HepG2 (cell line): ENCODE results near the gene FBXO24. TPM values are rescaled to one million over a fixed set of nuclear protein-coding genes. Genes with fewer than 3 reads are reported as not detected.

Experiments
- ATF7 ChIP-seq, 2 experiments: fragments of 450-650 bp in 1 of 2; sonication (generic) in 1 of 2; formaldehyde crosslinking in 1 of 2; IDR thresholded peaks; 2 replicates each; pipeline versions ENCODE4 v1.4.0 to v1.6.1; 2016 to 2020; ENCODE audit warnings: antibody characterized with exemption in 1 of 2, mild to moderate bottlenecking in 1 of 2, missing genetic modification reagents in 1 of 2
- CCDC6 ChIP-seq: sonication (generic); formaldehyde crosslinking; IDR thresholded peaks from 2 replicates; pipeline ENCODE4 v1.8.1; 2022; ENCODE audit warnings: mild to moderate bottlenecking, missing genetic modification reagents, moderate library complexity
- FOXK1 ChIP-seq: sonication (generic); formaldehyde crosslinking; IDR thresholded peaks from 2 replicates; pipeline ENCODE4 v1.4.0; 2020; ENCODE audit warnings: low read depth, missing genetic modification reagents, borderline replicate concordance
- HNRNPLL ChIP-seq: fragments of 200-400 bp; formaldehyde crosslinking; IDR thresholded peaks from 2 replicates; pipeline ENCODE4 v1.6.1; 2017; ENCODE audit warnings: mild to moderate bottlenecking, low read depth, low read length; ENCODE audit not compliant: poor library complexity, severe bottlenecking
- PITX1 ChIP-seq: sonication (generic); formaldehyde crosslinking; IDR thresholded peaks from 2 replicates; pipeline ENCODE4 v1.5.1; 2020; ENCODE audit warnings: mild to moderate bottlenecking, missing genetic modification reagents
- POLR2A ChIP-seq, 2 experiments: IDR thresholded peaks; 2 replicates each; pipeline ENCODE4 v1.6.1; 2011; ENCODE audit warnings: low read depth in 2 of 2, low read length in 2 of 2, mild to moderate bottlenecking in 1 of 2, moderate library complexity in 1 of 2; ENCODE audit not compliant: insufficient read depth in 1 of 2
- RNF2 ChIP-seq: fragments of 450-650 bp; conservative IDR thresholded peaks from 2 replicates; pipeline ENCODE4 v1.6.1; 2016; ENCODE audit warnings: low read depth
- SAP130 ChIP-seq: IDR thresholded peaks from 2 replicates; pipeline ENCODE4 v1.6.1; 2016; ENCODE audit warnings: low read depth
- SMYD3 ChIP-seq: sonication (generic); formaldehyde crosslinking; IDR thresholded peaks from 2 replicates; pipeline ENCODE4 v1.8.1; 2023; ENCODE audit warnings: mild to moderate bottlenecking, missing genetic modification reagents
- ZC3H4 ChIP-seq: sonication (generic); formaldehyde crosslinking; IDR thresholded peaks from 2 replicates; pipeline ENCODE4 v1.4.0; 2020; ENCODE audit warnings: missing genetic modification reagents, borderline replicate concordance
- ZKSCAN8 ChIP-seq: IDR thresholded peaks from 2 replicates; pipeline ENCODE4 v1.6.1; 2016; ENCODE audit warnings: borderline replicate concordance, missing genetic modification reagents, missing compliant biosample characterization
- ZNF230 ChIP-seq: sonication (generic); formaldehyde crosslinking; IDR thresholded peaks from 2 replicates; pipeline ENCODE4 v1.4.0; 2020; ENCODE audit warnings: mild to moderate bottlenecking, missing genetic modification reagents
- ZNF350 ChIP-seq: sonication (generic); formaldehyde crosslinking; IDR thresholded peaks from 2 replicates; pipeline ENCODE4 v1.4.0; 2020; ENCODE audit warnings: mild to moderate bottlenecking, low read depth, missing genetic modification reagents, borderline replicate concordance
- ZNF790 ChIP-seq: sonication (generic); formaldehyde crosslinking; IDR thresholded peaks from 2 replicates; pipeline ENCODE4 v1.8.0; 2022; ENCODE audit warnings: missing genetic modification reagents, mild to moderate bottlenecking, borderline replicate concordance
- polyA plus RNA-seq, 8 experiments: library from polyadenylated mRNA; depleted of rRNA in 3 of 8; stranded (reverse) in 7 of 8; unstranded in 1 of 8; fragments of >200 nt; fragmentation: Illumina TruSeq in 4 of 8; extraction: Trizol in 4 of 8; gene quantifications; 2 replicates each; pipeline versions ENCODE4 v1.2.1 to v1.2.3, GENCODE V29; 2011 to 2016; ENCODE audit warnings: low read depth in 4 of 8, missing spikeins in 1 of 8, mixed read lengths in 1 of 8; ENCODE audit not compliant: insufficient read depth in 1 of 8
- total RNA-seq, 5 experiments: library from RNA; depleted of rRNA; stranded (reverse); fragments of >200 nt; fragmentation: Illumina TruSeq; extraction: Trizol; gene quantifications; 2 replicates each; pipeline ENCODE4 v1.2.3, GENCODE V29; 2016; ENCODE audit warnings: low read depth in 1 of 5
- TF ChIP-seq, protein P1 (sequence below): sonication (generic); formaldehyde crosslinking; IDR thresholded peaks from 2 replicates; pipeline ENCODE4 v1.4.0; 2020; ENCODE audit warnings: missing genetic modification reagents, borderline replicate concordance
- TF ChIP-seq, protein P2 (sequence below): IDR thresholded peaks from 2 replicates; pipeline ENCODE4 v1.6.1; 2016; ENCODE audit warnings: low read depth, borderline replicate concordance
- TF ChIP-seq, protein P3 (sequence below): sonication (generic); formaldehyde crosslinking; IDR thresholded peaks from 2 replicates; pipeline ENCODE4 v1.4.0; 2020; ENCODE audit warnings: low read depth, missing genetic modification reagents
- TF ChIP-seq, protein P4 (sequence below): sonication (generic); formaldehyde crosslinking; IDR thresholded peaks from 2 replicates; pipeline ENCODE4 v1.8.1; 2022; ENCODE audit warnings: low read depth, mild to moderate bottlenecking, missing genetic modification reagents

FBXO24 gene
- total and polyA plus RNA-seq, 2 of the 13 experiments (the other 11 are each of a cell fraction or from before 2014, with no cell fraction given): 0.20 to 0.55 TPM

DNA sequence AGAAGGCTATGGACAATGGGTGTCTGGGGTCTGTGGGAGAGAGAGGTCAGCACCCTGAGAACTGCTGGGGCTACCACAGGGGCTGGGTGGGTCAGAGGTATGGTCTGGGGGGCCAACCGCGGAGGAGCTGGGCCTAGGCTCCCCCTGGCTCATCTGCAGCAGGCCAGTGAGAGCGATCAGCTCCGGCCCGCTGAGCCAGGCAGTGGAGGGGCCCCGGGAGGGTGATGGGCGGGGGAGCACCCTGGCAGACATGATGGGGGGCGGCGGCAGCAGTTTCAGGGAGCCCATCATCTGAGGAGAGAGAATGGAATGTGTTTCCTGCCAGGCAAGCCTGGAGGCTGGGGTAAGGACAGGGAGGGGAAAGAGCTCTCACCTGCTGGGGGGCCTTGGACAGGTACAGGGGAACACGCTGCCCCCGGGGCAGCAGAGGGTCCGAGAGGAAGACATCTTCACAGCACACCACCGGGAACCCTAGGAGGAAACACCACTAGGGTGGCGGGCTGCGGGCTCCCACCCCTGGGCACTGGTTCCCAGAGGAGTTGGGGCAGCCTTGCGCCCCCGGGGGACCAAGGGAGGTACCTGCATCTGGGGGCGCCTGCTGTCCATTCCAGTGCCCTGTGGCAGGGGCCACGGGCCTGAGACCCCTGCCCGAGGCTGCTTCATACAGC, 13.7 kb upstream of the FBXO24 start (continued):
- TF ChIP-seq, protein P1, sequence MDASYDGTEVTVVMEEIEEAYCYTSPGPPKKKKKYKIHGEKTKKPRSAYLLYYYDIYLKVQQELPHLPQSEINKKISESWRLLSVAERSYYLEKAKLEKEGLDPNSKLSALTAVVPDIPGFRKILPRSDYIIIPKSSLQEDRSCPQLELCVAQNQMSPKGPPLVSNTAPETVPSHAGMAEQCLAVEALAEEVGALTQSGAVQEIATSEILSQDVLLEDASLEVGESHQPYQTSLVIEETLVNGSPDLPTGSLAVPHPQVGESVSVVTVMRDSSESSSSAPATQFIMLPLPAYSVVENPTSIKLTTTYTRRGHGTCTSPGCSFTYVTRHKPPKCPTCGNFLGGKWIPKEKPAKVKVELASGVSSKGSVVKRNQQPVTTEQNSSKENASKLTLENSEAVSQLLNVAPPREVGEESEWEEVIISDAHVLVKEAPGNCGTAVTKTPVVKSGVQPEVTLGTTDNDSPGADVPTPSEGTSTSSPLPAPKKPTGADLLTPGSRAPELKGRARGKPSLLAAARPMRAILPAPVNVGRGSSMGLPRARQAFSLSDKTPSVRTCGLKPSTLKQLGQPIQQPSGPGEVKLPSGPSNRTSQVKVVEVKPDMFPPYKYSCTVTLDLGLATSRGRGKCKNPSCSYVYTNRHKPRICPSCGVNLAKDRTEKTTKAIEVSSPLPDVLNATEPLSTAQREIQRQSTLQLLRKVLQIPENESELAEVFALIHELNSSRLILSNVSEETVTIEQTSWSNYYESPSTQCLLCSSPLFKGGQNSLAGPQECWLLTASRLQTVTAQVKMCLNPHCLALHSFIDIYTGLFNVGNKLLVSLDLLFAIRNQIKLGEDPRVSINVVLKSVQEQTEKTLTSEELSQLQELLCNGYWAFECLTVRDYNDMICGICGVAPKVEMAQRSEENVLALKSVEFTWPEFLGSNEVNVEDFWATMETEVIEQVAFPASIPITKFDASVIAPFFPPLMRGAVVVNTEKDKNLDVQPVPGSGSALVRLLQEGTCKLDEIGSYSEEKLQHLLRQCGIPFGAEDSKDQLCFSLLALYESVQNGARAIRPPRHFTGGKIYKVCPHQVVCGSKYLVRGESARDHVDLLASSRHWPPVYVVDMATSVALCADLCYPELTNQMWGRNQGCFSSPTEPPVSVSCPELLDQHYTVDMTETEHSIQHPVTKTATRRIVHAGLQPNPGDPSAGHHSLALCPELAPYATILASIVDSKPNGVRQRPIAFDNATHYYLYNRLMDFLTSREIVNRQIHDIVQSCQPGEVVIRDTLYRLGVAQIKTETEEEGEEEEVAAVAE (CRISPR knock-in tag): no peak
- TF ChIP-seq ZC3H4 (CRISPR knock-in tag) (no peak), FOXK1 (CRISPR knock-in tag) (no peak), PITX1 (CRISPR knock-in tag) (no peak), SMYD3 (no peak), ATF7 (IDR thresholded peaks at IDR 0.05) (no peak), ATF7 (CRISPR knock-in tag; IDR thresholded peaks at IDR 0.05) (no peak), RNF2 (no peak), CCDC6 (CRISPR knock-in tag) (no peak), ZNF230 (CRISPR knock-in tag) (no peak), ZKSCAN8 (no peak), HNRNPLL (peak; percentile 38), SAP130 (no peak), ZNF350 (CRISPR knock-in tag) (0 out of 2 replicates have a peak, but pooled peaks have one; percentile 5), POLR2A (IDR thresholded peaks at IDR 0.05; ENCODE audit: insufficient read depth in 1 of 2, low read depth in 2 of 2, low read length in 2 of 2) (0 out of 4 replicates have a peak, but pooled peaks of 1 of the 2 experiments have one; percentile 9), ZNF790 (CRISPR knock-in tag) (0 out of 2 replicates have a peak, but pooled peaks have one; percentile 54)
- TF ChIP-seq, protein P2, sequence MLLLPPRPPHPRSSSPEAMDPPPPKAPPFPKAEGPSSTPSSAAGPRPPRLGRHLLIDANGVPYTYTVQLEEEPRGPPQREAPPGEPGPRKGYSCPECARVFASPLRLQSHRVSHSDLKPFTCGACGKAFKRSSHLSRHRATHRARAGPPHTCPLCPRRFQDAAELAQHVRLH (CRISPR knock-in tag): no peak
- TF ChIP-seq, protein P3, sequence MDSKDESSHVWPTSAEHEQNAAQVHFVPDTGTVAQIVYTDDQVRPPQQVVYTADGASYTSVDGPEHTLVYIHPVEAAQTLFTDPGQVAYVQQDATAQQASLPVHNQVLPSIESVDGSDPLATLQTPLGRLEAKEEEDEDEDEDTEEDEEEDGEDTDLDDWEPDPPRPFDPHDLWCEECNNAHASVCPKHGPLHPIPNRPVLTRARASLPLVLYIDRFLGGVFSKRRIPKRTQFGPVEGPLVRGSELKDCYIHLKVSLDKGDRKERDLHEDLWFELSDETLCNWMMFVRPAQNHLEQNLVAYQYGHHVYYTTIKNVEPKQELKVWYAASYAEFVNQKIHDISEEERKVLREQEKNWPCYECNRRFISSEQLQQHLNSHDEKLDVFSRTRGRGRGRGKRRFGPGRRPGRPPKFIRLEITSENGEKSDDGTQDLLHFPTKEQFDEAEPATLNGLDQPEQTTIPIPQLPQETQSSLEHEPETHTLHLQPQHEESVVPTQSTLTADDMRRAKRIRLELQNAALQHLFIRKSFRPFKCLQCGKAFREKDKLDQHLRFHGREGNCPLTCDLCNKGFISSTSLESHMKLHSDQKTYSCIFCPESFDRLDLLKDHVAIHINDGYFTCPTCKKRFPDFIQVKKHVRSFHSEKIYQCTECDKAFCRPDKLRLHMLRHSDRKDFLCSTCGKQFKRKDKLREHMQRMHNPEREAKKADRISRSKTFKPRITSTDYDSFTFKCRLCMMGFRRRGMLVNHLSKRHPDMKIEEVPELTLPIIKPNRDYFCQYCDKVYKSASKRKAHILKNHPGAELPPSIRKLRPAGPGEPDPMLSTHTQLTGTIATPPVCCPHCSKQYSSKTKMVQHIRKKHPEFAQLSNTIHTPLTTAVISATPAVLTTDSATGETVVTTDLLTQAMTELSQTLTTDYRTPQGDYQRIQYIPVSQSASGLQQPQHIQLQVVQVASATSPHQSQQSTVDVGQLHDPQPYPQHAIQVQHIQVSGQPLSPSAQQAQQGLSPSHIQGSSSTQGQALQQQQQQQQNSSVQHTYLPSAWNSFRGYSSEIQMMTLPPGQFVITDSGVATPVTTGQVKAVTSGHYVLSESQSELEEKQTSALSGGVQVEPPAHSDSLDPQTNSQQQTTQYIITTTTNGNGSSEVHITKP (CRISPR knock-in tag): no peak
- TF ChIP-seq, protein P4, sequence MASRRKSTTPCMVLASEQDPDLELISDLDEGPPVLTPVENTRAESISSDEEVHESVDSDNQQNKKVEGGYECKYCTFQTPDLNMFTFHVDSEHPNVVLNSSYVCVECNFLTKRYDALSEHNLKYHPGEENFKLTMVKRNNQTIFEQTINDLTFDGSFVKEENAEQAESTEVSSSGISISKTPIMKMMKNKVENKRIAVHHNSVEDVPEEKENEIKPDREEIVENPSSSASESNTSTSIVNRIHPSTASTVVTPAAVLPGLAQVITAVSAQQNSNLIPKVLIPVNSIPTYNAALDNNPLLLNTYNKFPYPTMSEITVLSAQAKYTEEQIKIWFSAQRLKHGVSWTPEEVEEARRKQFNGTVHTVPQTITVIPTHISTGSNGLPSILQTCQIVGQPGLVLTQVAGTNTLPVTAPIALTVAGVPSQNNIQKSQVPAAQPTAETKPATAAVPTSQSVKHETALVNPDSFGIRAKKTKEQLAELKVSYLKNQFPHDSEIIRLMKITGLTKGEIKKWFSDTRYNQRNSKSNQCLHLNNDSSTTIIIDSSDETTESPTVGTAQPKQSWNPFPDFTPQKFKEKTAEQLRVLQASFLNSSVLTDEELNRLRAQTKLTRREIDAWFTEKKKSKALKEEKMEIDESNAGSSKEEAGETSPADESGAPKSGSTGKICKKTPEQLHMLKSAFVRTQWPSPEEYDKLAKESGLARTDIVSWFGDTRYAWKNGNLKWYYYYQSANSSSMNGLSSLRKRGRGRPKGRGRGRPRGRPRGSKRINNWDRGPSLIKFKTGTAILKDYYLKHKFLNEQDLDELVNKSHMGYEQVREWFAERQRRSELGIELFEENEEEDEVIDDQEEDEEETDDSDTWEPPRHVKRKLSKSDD: no peak
